Spleen (tissue), 11 donors: ENCODE data around the gene PCDH8. TPM values are rescaled to one million over a fixed set of nuclear protein-coding genes. Genes with fewer than 3 reads are reported as not detected.

Experiments
- DNase-seq: peaks from one replicate; pipeline ENCODE4 v3.0.0-alpha.2; 2020
- H3K27ac ChIP-seq, 8 donors: fragments of 200-600 bp; sonication (generic) in 7 of 8; 1 replicate in 4 of 8; 2 replicates in 4 of 8; pipeline versions ENCODE4 v1.5.0 to v1.8.0; 2016 to 2021; ENCODE audit warnings: inconsistent platforms in 4 of 8, mild to moderate bottlenecking in 4 of 8, moderate library complexity in 1 of 8
- H3K27me3 ChIP-seq, 7 donors: fragments of 200-600 bp; sonication (generic) in 6 of 7; replicated peaks in 1 of 7; 1 replicate in 4 of 7; 2 replicates in 3 of 7; pipeline versions ENCODE4 v1.5.0 to v1.8.0; 2016 to 2021; ENCODE audit warnings: inconsistent platforms in 3 of 7, mild to moderate bottlenecking in 1 of 7
- H3K36me3 ChIP-seq, 6 donors: fragments of 200-600 bp; sonication (generic) in 5 of 6; 1 replicate in 4 of 6; 2 replicates in 2 of 6; pipeline versions ENCODE4 v1.5.0 to v1.8.0; 2016 to 2021; ENCODE audit warnings: inconsistent platforms in 2 of 6
- H3K4me1 ChIP-seq, 6 donors: fragments of 200-600 bp; sonication (generic) in 5 of 6; 1 replicate in 3 of 6; 2 replicates in 3 of 6; pipeline versions ENCODE4 v1.5.0 to v1.8.0; 2016 to 2021; ENCODE audit warnings: inconsistent platforms in 3 of 6
- H3K4me3 ChIP-seq, 8 donors: fragments of 200-600 bp; sonication (generic) in 7 of 8; 1 replicate in 4 of 8; 2 replicates in 4 of 8; pipeline versions ENCODE4 v1.5.0 to v1.8.0; 2016 to 2021; ENCODE audit warnings: inconsistent platforms in 4 of 8, mild to moderate bottlenecking in 4 of 8, moderate library complexity in 2 of 8
- H3K9me3 ChIP-seq, 8 donors: fragments of 200-600 bp; sonication (generic) in 7 of 8; 1 replicate in 4 of 8; 2 replicates in 4 of 8; pipeline versions ENCODE4 v1.5.0 to v1.8.0; 2016 to 2021; ENCODE audit warnings: inconsistent platforms in 4 of 8
- POLR2A ChIP-seq, 3 donors: fragments of 450-650 bp; IDR thresholded peaks; one replicate each; pipeline ENCODE4 v1.5.1; 2017; ENCODE audit warnings: antibody characterized with exemption in 3 of 3, mild to moderate bottlenecking in 1 of 3
- POLR2AphosphoS5 ChIP-seq, 3 donors: sonication (generic); formaldehyde crosslinking; IDR thresholded peaks; one replicate each; pipeline ENCODE4 v1.5.1; 2017; ENCODE audit warnings: antibody characterized with exemption in 3 of 3
- WGBS, 5 donors: extraction: QIAGEN DNeasy Blood & Tissue Kit in 3 of 5; methylation state at CpG; one replicate each; pipeline versions ENCODE4 v1.1.5 to v1.1.7; 2013 to 2018; 5-methylcytosine and 5-hydroxymethylcytosine counted together
- intact Hi-C: fragments of 100-400 bp; cut with DNase I; formaldehyde crosslinking; loops from one replicate; pipeline ENCODE4 v1.15.0; 2023; ENCODE audit warnings: low total_unique reads
- polyA plus RNA-seq, 3 donors: library from polyadenylated mRNA; stranded (reverse); fragments of 200-250 nt; gene quantifications; one replicate each; pipeline ENCODE4 v1.2.1, GENCODE V29; 2013
- total RNA-seq, 7 donors: library from RNA; depleted of rRNA in 3 of 7; stranded (reverse); fragments of >200 nt in 3 of 7; fragmentation: NEBNext Ultra II Directional in 4 of 7; extraction: Animal tissue kit (Norgen Biotek cat#: 25700) in 4 of 7; gene quantifications; one replicate each; pipeline versions ENCODE4 v1.1.0 to v1.2.1, GENCODE V29; 2016 to 2021
- TF ChIP-seq, protein P1 (sequence below), 11 experiments: fragments of 200-600 bp in 7 of 11; fragments of 450-650 bp in 4 of 11; sonication (generic) in 4 of 11; IDR thresholded peaks in 8 of 11; conservative IDR thresholded peaks in 3 of 11; 1 replicate in 7 of 11; 2 replicates in 4 of 11; pipeline versions ENCODE4 v1.4.0 to v1.8.0; 2016 to 2021; ENCODE audit warnings: antibody characterized with exemption in 11 of 11, inconsistent platforms in 4 of 11, mild to moderate bottlenecking in 1 of 11
- donor health status: healthy with polysubstance abuse.
- donor health status: DM: no; HTN: no; CAD: no; lungs with moderate emphysema.
- donor health status: DM: no; HTN: no; CAD: no.
- donor health status: Bipolar disorder and iron deficiency.
- donor health status: healthy.
- donor health status: DM: no; HTN: no; CAD: no.
- donor health status: DM: yes; HTN: yes; CAD: no.

The PCDH8 gene
- total and polyA plus RNA-seq, 10 donors = not detected

DNA sequence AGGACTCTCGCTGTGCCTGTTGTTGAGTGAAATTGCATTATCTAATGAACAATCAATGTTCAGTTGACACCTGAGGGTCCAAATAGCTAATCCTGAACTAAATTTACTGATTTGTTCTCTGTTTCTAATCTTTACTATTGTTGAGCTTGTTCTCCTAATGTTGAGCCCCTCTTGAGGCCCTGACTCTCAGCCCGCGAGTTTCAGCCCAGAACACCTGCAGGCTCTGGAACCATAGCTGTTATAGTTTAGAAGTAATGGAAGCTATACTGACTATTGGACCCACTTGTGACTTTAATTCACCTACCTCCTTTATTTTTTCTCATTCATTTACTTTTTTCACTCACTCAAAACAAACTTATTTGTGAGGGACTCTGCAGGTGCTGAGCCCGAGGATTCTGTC, 20.6 kb upstream of the PCDH8 start:
- Histone ChIP-seq H3K9me3 (peaks cover 0 to 10% (median 7%) of the 10 kb centered on the region in 8 donors), H3K4me3 (no peak overlapping the region), H3K27ac (no peak overlapping the region), H3K36me3 (no peaks in the 10 kb centered on the region), H3K4me1 (no peaks in the 10 kb centered on the region), H3K27me3 (peaks cover 0 to 22% (median 0%) of the 10 kb centered on the region in 7 donors)
- WGBS, 5 donors = 88 to 91% (median 88%) methylated on average over 4 of the region's 4 CpGs
- no peak for DNase-seq
- intact Hi-C loops = no loop called here
- TF ChIP-seq, protein P1, sequence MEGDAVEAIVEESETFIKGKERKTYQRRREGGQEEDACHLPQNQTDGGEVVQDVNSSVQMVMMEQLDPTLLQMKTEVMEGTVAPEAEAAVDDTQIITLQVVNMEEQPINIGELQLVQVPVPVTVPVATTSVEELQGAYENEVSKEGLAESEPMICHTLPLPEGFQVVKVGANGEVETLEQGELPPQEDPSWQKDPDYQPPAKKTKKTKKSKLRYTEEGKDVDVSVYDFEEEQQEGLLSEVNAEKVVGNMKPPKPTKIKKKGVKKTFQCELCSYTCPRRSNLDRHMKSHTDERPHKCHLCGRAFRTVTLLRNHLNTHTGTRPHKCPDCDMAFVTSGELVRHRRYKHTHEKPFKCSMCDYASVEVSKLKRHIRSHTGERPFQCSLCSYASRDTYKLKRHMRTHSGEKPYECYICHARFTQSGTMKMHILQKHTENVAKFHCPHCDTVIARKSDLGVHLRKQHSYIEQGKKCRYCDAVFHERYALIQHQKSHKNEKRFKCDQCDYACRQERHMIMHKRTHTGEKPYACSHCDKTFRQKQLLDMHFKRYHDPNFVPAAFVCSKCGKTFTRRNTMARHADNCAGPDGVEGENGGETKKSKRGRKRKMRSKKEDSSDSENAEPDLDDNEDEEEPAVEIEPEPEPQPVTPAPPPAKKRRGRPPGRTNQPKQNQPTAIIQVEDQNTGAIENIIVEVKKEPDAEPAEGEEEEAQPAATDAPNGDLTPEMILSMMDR (IDR thresholded peaks at IDR 0.05 in 8 of 11, conservative IDR thresholded peaks at IDR 0.05 in 3 of 11) = no peak
- no peak for TF ChIP-seq POLR2A (IDR thresholded peaks at IDR 0.05)
- TF ChIP-seq POLR2AphosphoS5 (IDR thresholded peaks at IDR 0.05) = no peak

DNA sequence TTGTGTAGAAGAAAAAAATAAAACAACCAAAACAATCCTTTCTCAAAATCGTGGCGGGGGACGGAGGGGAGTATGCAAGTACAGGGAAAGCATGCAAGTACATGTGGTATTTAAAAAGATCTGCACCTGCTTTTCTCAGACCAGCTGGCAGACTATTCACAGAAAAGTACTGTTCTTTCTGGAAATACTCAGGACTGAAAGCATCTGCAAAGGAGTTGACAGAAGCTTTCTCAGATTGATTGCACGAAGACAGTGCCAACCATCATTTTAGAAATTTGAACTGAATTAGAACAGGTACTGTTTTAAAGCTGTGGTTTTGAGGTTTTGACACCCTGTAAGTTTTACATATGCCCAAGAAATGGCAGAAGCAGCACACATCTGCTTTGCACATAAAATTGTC, 19.8 kb upstream of the PCDH8 start:
- WGBS, 5 donors = 50 to 60% (median 52%) methylated on average over 4 of the region's 4 CpGs
- TF ChIP-seq POLR2AphosphoS5 (IDR thresholded peaks at IDR 0.05) (no peak), POLR2A (IDR thresholded peaks at IDR 0.05) (no peak)
- TF ChIP-seq, protein P1 (IDR thresholded peaks at IDR 0.05 in 8 of 11, conservative IDR thresholded peaks at IDR 0.05 in 3 of 11) = no peak
- no peaks in the 10 kb centered on the region for H3K4me1 ChIP-seq
- no peak for DNase-seq
- no peak overlapping the region for H3K4me3 ChIP-seq
- no peaks in the 10 kb centered on the region for H3K36me3 ChIP-seq
- no peak overlapping the region for H3K27ac ChIP-seq
- intact Hi-C loops = no loop called here
- peaks cover 0 to 22% (median 0%) of the 10 kb centered on the region in 7 donors for H3K27me3 ChIP-seq
- H3K9me3 ChIP-seq = peaks cover 0 to 1% (median 0%) of the 10 kb centered on the region in 8 donors

DNA sequence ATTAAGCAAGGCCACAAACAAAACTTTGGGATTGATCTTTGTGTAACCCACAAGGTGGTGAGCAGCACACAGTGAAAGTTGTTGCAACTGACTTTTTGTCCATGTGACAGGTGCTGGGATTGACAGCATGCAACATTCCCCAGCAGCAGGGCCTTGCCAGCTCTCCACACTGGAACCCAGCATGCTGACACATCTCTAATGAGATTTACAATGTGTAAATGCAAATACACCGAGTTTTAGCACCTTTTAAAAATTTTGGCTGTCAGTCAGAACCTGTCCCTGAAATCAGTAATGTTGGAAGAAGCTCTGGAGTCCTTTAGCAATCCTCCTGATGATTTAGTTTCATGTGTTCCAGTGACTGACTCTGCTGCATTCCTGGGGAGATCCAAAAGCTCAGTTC, 16.5 kb upstream of the PCDH8 start:
- Histone ChIP-seq H3K9me3 (no peaks in the 10 kb centered on the region), H3K4me1 (no peaks in the 10 kb centered on the region), H3K27me3 (peaks cover 0 to 12% (median 0%) of the 10 kb centered on the region in 7 donors), H3K4me3 (no peak overlapping the region), H3K27ac (no peak overlapping the region), H3K36me3 (no peaks in the 10 kb centered on the region)
- intact Hi-C loops = no loop called here
- 20 to 53% (median 29%) methylated on average over 1 of the region's 1 CpG for WGBS, 5 donors
- TF ChIP-seq POLR2AphosphoS5 (IDR thresholded peaks at IDR 0.05) (no peak), POLR2A (IDR thresholded peaks at IDR 0.05) (no peak)
- TF ChIP-seq, protein P1 (IDR thresholded peaks at IDR 0.05 in 8 of 11, conservative IDR thresholded peaks at IDR 0.05 in 3 of 11) = no peak
- DNase-seq = no peak

DNA sequence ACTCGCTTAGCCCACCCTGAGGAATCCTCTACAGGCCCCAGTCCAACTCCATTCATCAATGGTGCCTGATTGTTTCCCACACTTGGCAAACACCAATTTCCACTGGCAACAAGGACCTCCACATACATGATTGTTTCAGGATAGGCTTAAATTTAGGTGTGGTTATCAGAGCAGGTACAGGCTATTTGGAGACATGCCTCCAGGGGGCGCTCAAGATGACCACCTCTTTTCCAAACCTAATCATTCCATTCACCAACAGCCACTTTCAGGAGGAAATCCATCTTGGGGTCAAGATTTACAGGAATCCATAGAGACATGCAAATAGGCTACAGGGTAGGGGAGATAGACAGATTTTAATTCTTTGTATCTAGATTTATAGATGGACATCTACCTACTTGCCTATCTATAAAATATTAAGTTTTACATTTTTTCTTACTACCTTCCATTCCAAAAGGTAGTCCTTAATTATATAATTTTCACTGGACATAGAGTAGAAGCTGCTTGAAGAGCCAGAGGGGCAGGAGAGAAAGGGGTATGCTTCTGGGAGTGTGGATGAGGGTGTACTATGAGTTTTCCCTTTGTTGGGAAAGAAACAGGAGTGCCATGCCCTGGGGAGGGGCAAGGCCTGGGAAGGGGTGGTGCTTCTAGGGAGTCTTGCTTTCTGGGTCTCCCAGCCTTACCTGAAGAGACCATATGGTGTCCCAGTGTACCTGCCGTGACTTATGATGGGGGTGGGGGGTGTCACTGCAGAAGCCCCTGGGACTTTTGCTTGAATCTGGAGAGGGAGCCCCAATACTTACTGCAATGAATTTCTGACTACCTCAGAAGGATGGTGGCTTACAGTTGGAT, 14.1 kb upstream of the PCDH8 start:
- Histone ChIP-seq H3K4me3 (no peak overlapping the region), H3K4me1 (no peaks in the 10 kb centered on the region), H3K9me3 (peaks cover 0 to 4% (median 0%) of the 10 kb centered on the region in 8 donors), H3K27me3 (peaks cover 0 to 18% (median 0%) of the 10 kb centered on the region in 7 donors), H3K36me3 (no peaks in the 10 kb centered on the region), H3K27ac (no peak overlapping the region)
- intact Hi-C loops = no loop called here
- 48 to 59% (median 54%) methylated on average over 3 of the region's 3 CpGs for WGBS, 5 donors
- TF ChIP-seq, protein P1 (IDR thresholded peaks at IDR 0.05 in 8 of 11, conservative IDR thresholded peaks at IDR 0.05 in 3 of 11) = peak in 7 of 11 experiments; percentile 25 to 63 (median 53)
- TF ChIP-seq POLR2AphosphoS5 (IDR thresholded peaks at IDR 0.05) = no peak
- DNase-seq = no peak
